HG02943 (cell line): ENCODE measurements around the gene CACHD1.

Source experiments
- ATAC-seq: cut with Tn5 transposase; IDR thresholded peaks from one replicate; pipeline ENCODE4 v1.9.1; 2021; ENCODE audit warnings: mild to moderate bottlenecking, low read depth, moderate library complexity; ENCODE audit not compliant: unreplicated experiment

Gene CACHD1

DNA sequence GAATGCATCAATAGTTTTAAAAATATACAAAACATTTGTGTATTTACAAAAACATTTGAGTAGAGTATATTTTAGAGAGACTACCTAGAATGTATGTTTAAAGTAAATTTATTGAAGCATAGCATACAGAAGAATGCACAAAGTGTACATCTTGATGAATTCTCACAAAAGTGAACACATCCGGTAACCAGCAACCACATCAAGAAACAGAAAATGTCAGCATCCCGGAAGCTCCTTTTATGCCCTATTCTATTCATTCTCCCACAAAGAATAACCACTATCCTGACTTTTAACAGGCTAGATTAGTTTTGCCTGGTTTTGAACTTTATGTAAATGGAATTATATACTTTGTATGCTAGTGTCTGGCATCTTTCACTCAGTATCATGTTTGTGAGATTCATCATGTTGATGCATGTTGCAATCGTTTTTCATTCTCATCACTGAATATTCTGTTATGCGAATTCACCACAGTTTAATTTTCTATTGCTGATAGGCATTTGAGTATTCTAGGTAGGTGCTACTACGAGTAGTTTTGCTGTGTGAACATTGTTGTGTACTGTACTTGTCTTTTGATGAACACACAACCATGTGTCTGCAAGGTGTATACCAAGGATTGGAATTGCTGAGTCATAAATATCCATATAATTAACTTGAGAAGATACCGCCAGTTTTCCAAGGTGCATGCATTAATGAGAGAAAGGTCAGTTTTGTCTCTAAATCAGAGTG, 75.4 kb downstream of the CACHD1 start:
- no peak for ATAC-seq

GRCh38 chr1:64546013-64546412, 76.1 kb downstream of the CACHD1 start:
- no peak for ATAC-seq

DNA sequence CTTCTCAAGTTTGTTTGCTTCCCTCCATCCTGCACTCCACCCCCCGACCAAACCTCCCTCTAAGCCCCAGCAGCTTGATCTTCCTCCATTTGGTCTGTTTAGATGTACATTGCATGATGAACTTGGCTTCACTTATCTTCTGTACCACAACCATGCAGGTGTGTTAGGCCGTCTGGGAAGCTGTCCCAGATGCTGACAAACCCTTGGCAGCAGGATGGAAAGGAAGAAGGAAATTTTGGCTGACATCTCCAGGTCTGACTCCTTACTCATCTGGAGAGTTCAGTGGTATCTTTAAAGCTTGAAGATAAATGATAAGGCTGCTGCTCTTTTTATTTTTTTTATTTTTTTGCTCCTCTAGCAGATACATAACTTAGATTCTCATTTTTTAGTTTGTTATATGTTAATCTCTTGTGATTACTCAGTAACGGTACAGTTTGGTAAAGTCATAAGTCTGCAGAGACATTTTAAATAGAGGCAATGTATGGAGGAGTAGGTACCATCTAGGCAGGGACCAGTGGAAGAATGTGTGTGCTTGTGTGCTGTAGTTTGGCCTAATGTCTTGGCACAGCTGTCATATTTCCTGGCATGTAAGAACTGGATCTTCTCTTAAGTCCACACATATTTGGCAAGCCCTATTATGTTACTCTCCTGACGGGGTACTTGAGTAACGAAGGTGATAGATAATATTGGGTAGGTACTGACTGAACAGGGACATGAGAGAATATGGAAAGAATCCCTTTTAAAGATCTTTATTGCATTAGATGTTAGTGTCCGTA, 79.7 kb downstream of the CACHD1 start:
- no peak for ATAC-seq

- no peak for ATAC-seq
Measured at GRCh38 chr1:64550510-64550909, 80.6 kb downstream of the CACHD1 start.

GRCh38 chr1:64550946-64551605, 81.1 kb downstream of the CACHD1 start:
- ATAC-seq, result no peak

DNA sequence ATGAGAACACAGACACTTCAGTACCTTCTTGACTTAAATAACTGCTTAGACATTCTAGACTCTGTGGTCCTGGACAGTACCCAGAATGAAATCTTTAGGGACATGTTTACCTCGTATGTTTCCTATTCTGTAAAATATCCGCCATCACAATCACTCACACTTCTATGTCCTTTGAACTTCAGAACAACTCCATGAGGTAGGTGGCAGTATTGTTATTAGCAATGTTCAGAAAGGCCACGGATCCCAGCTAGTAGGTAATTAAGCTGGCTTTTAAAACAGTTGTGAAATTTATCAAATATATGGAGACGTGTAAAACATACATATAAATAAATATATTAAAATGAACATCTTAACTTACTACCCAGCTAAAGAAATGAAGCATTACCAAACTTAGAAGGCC, 83.4 kb downstream of the CACHD1 start:
- ATAC-seq, result no peak

- no peak for ATAC-seq
Measured at GRCh38 chr1:64555947-64556346, 86.0 kb downstream of the CACHD1 start.

DNA sequence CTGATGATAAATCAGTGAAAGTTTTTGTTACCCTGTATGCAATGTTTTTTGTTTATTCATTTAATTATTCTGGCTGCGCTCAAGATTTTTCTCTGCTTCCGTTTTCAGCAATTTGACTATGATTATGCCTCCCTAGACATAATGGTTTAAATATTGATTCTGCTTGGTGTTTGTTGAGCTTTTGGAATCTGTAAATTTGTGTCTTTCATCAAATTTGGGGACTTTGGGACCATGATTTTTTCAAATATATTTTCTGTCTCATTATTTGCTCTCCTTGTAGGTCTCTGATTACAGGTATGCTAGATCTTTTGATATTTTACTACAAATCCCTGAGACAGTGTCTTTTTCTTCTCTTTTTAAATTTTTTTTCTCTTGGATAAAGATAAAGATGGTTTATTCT, 92.1 kb downstream of the CACHD1 start:
- ATAC-seq, result no peak

GRCh38 chr1:64563958-64564565, 94.1 kb downstream of the CACHD1 start:
- no peak for ATAC-seq

DNA sequence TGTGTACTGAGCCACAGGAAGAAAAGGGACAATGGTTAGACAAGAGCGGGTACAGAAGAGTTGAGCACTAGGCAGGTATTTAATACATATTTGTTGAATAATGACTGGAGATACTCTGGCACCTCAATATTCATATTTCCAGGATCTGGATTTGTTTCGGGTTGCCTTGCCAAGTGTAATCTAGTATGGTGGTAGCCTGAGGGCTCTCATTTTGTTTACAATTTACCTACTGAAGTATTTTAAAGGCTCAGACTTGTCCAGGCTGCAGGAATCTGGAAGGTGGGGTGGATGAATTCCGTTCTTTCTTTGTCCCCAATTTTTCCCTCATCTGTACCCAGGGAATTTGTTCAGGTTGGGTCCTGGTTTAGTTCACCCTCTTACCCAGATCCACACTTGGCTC, 95.0 kb downstream of the CACHD1 start:
- no peak for ATAC-seq

GRCh38 chr1:64567426-64568170, 97.7 kb downstream of the CACHD1 start:
- ATAC-seq, result no peak

GRCh38 chr1:64568171-64568450, 98.2 kb downstream of the CACHD1 start:
- no peak for ATAC-seq

DNA sequence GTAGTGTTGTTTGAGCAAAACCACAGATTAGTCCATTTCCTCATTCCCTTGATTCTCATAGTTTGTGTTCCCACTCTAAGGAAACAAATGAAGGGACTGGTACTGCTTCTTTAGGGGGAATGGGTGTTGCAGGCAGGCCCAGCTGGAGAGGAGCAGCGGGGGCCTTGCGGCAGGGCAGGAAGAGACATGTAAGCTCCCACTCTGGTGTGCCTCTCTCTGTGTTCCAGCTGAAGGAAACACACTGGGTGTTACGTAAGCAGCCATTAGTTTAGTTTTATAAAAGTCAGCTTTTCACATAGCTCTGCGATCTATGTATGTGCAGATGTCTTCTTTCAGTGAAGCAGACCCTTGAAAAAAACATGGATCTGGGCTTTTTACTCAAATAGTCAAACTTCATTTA, 99.5 kb downstream of the CACHD1 start:
- ATAC-seq, result no peak

DNA sequence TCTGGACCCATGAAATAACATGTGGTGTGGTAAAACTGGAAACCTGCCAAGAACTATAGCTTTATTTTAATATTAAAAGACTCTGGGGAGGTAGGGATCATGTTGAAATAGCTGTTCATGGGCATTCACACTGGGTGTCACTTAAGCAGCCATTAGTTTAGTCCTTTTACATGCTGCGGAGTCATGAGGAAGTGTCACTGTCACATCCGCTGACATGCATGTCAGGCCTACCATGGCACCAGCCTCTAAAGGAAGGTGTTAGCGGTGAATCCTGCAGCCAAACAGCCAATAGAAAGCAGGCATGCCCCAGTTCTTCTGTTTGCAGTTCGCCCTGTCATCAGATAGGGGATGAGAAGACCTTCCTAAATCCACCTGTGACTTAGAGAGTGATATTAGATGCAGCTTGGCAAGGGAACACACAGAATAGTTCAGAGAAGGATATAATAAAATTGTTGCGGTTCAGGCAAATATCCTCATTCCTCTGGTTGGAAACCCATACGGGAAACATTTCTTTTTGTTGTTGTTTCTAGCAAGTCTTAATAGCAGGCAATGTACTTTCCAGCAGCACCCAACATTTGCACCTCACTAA, 100.4 kb downstream of the CACHD1 start:
- ATAC-seq, result no peak

GRCh38 chr1:64572222-64572900, 102.4 kb downstream of the CACHD1 start:
- no peak for ATAC-seq

DNA sequence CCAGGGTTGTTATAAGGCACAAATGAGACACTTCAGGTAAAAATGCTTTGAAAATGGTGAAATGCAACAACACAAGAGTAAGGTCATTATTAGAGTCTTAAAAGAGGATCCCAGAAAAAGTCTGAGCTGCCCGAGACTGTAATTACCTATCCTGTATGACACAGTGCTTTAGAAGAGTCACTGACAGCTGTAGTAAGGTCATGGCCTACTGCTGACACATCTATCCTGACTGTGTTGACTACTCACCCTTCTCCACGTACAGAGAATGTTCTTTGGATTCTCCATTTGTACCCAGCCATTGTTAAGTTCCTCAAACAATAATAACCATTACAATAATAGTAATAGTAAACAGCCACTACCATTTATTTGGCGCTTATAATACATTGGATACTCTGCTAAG, 104.4 kb downstream of the CACHD1 start:
- ATAC-seq, result no peak

DNA sequence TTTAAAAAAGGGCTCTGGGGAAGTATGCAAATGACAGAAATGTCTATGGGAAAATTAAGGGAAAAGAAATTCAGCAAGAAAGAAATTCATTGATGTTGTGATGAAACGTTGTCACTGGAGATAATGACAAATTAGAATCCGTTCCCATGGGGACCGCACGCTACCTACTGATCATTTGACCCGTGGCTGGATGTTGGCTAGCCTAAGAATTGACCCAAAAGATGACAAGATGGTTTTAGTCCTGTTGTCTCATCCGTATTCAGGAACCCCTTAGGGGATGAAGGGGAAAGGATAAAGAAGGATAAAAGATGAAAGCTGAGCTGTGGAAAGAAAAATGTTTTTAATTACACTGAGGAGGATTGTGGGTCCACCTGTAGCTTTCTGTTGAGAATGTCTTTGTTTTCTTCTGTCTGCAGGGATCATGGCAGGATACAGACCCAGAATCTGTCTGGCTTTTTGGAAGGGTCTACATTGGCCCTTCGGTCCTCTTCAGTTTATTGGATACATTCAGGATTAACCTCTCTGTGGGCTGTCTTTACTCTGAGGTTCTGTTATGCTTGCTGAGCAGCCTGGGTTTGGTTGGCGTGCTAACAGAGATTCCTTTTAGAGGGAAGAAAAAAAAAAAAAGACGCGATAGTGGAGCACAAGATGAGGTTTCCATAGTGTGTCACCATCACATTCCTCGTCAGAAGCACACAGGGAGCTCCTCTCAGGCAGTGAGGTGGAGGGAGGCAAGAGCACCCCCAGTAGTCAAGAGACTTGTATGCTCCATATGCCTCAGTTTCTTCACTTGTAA, 106.2 kb downstream of the CACHD1 start:
- ATAC-seq, result no peak

- ATAC-seq, result no peak
Measured at GRCh38 chr1:64578270-64578973, 108.5 kb downstream of the CACHD1 start.
